HG03439 (cell line): ENCODE measurements around the gene STK10.

ENCODE experiments used
- ATAC-seq: cut with Tn5 transposase; IDR thresholded peaks from one replicate; pipeline ENCODE4 v1.9.1; 2021; ENCODE audit warnings: mild to moderate bottlenecking, moderate library complexity; ENCODE audit not compliant: unreplicated experiment

The STK10 gene

GRCh38 chr5:172093559-172093958 lies 94.5 kb downstream of the STK10 start:
- ATAC-seq: no peak

- ATAC-seq: no peak
Observed at GRCh38 chr5:172091956-172092732, 95.9 kb downstream of the STK10 start.

GRCh38 chr5:172090976-172091547 lies 97.0 kb downstream of the STK10 start:
- ATAC-seq: no peak

GRCh38 chr5:172089298-172090117 lies 98.5 kb downstream of the STK10 start:
- ATAC-seq: no peak

GRCh38 chr5:172088801-172089200 lies 99.2 kb downstream of the STK10 start:
- ATAC-seq: no peak

- ATAC-seq: no peak
Observed at GRCh38 chr5:172086194-172086975, 101.6 kb downstream of the STK10 start.

- ATAC-seq: no peak
Observed at GRCh38 chr5:172085738-172086137, 102.3 kb downstream of the STK10 start.

GRCh38 chr5:172082180-172082579 lies 105.8 kb downstream of the STK10 start:
- no peak for ATAC-seq

GRCh38 chr5:172079876-172080275 lies 108.1 kb downstream of the STK10 start:
- ATAC-seq: no peak

GRCh38 chr5:172078726-172079345 lies 109.2 kb downstream of the STK10 start:
- ATAC-seq: no peak

GRCh38 chr5:172077664-172078425 lies 110.2 kb downstream of the STK10 start:
- ATAC-seq: no peak

- no peak for ATAC-seq
Observed at GRCh38 chr5:172076761-172077244, 111.2 kb downstream of the STK10 start.

- no peak for ATAC-seq
Observed at GRCh38 chr5:172075656-172076055, 112.4 kb downstream of the STK10 start.

- no peak for ATAC-seq
Observed at GRCh38 chr5:172074896-172075295, 113.1 kb downstream of the STK10 start.

- no peak for ATAC-seq
Observed at GRCh38 chr5:172071309-172071875, 116.6 kb downstream of the STK10 start.

- no peak for ATAC-seq
Observed at GRCh38 chr5:172065431-172066065, 122.5 kb downstream of the STK10 start.

GRCh38 chr5:172064766-172065165 lies 123.3 kb downstream of the STK10 start:
- ATAC-seq: no peak

- no peak for ATAC-seq
Observed at GRCh38 chr5:172064358-172064757, 123.7 kb downstream of the STK10 start.
